Stimulated activated memory B cell treated with anti-CD40 and anti-IgM and Interleukin-4, amounts not matched to agents 10 μg/mL and 1 μg/mL and 100 μg/mL, for 72 hours (primary cell): ENCODE measurements around the gene SURF6.

Experiments used
- ATAC-seq: fragments of 150-1000 bp; cut with Tn5 transposase; 2 replicates; pipeline ENCODE4 v1.10.0; 2021
- H3K27ac Mint-ChIP-seq: one replicate; pipeline ENCODE4 v1.8.0; 2022; ENCODE audit warnings: mild to moderate bottlenecking, mixed read lengths
- H3K27me3 Mint-ChIP-seq: one replicate; pipeline ENCODE4 v1.8.0; 2022; ENCODE audit warnings: mixed read lengths
- H3K36me3 Mint-ChIP-seq: one replicate; pipeline ENCODE4 v1.8.0; 2022; ENCODE audit warnings: mixed read lengths
- H3K4me1 Mint-ChIP-seq: one replicate; pipeline ENCODE4 v1.8.0; 2022; ENCODE audit warnings: mixed read lengths
- H3K4me3 Mint-ChIP-seq: one replicate; pipeline ENCODE4 v1.8.0; 2022; ENCODE audit warnings: mild to moderate bottlenecking, moderate library complexity, mixed read lengths
- H3K9me3 Mint-ChIP-seq: one replicate; pipeline ENCODE4 v1.8.0; 2022; ENCODE audit warnings: mixed read lengths

SURF6 gene

DNA sequence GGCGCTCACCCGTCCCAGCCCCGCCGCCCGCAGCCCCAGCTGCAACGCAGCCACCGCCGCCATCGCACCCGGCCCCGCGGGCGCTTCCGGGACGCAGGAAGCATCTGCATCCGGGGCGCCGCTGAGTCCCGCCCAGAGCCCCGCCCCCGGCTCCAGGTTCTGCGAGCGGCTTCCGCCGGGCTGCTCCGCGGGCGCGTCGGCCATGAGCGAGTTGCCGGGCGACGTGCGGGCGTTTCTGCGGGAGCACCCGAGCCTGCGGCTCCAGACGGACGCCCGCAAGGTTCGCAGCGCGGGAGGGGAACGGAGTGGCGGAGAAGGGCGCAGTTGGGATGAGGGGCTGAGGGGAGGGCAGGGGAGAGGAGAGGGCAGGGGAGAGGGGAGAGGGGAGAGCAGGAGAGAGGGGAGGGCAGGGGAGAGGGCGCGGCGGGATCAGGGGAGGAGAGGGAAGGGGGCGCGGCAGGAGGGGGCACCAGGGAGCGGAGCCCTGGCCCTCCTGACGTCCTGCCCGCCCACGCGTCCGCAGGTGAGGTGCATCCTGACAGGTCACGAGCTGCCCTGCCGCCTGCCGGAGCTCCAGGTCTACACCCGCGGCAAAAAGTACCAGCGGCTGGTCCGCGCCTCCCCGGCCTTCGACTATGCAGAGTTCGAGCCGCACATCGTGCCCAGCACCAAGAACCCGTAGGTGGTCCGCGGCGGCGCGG, 20.6 kb upstream of the SURF6 start, which contains the start of the genes SURF1 and SURF2:
Gene SURF1 (minus strand): TSS at position 97 of the 701 bp plus-strand sequence. CDS start 34 bp downstream, at position 63.
Gene SURF2 (plus strand): TSS at position 160 of the 701 bp plus-strand sequence. CDS start 43 bp downstream, at position 203.
- peak within 1 kb of the TSS; percentile 95 for H3K27ac Mint-ChIP-seq
- H3K9me3 Mint-ChIP-seq: no peaks in the 10 kb centered on the region
- H3K36me3 Mint-ChIP-seq: peaks cover 44% of the 10 kb centered on the region
- H3K4me1 Mint-ChIP-seq: peaks cover 64% of the 10 kb centered on the region
- peak; percentile 94 for ATAC-seq
- H3K27me3 Mint-ChIP-seq: no peaks in the 10 kb centered on the region
- peak within 1 kb of the TSS; percentile 92 for H3K4me3 Mint-ChIP-seq

DNA sequence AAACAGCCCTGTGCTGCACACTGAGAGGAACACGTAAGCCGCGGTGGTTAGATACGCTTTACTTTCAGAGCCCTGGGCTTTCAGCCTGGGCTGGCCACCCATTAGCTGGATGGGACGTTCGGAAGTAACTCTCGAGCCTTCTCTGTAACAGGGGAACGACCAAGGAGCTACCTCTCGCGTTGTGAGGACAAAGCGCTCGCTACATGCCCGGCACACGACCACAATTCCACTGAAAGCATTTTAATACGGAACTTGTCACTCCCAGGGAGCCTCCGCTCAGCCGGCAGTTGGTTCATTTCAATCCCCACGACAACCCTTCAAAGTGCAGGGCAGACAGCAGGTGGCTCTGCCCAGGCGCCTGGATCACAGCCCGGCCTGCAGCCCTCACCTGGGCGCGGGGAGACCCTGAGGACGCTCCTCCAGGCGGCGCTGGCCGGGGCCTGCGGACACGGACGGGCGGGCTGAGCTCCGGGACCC, 19.9 kb upstream of the SURF6 start:
- Mint-ChIP-seq H3K27me3 (no peaks in the 10 kb centered on the region), H3K27ac (peak overlapping the region; percentile 95), H3K36me3 (peaks cover 39% of the 10 kb centered on the region), H3K9me3 (no peaks in the 10 kb centered on the region), H3K4me3 (peak overlapping the region; percentile 79), H3K4me1 (peaks cover 65% of the 10 kb centered on the region)
- ATAC-seq: peak; percentile 49

GRCh38 chr9:133354766-133355165, 18.8 kb upstream of the SURF6 start:
- Mint-ChIP-seq H3K9me3 (no peaks in the 10 kb centered on the region), H3K4me3 (no peak overlapping the region), H3K27ac (no peak overlapping the region), H3K27me3 (no peaks in the 10 kb centered on the region), H3K4me1 (peaks cover 66% of the 10 kb centered on the region), H3K36me3 (peaks cover 42% of the 10 kb centered on the region)
- ATAC-seq: no peak

DNA sequence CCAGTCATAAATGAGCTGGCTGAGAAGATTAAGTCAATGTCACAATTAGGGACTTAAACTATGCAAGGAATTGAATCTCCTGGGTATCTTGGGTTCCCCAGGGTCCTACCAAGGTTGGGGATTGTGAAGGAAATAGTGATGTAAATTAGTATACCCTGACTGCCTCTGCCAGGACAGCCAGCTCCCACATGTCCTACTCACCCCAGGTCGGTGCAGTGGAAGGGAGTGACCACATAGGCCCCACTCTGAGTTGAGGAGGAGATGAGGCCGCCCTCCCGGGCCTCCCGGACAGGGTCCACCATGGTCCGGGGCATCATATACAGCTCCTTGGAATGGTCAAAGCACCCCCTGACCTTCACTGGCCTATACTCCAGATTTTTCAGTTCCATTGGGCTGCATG, 17.6 kb upstream of the SURF6 start:
- no peaks in the 10 kb centered on the region for H3K27me3 Mint-ChIP-seq
- peaks cover 45% of the 10 kb centered on the region for H3K36me3 Mint-ChIP-seq
- H3K4me3 Mint-ChIP-seq: no peak overlapping the region
- no peak for ATAC-seq
- H3K4me1 Mint-ChIP-seq: peaks cover 70% of the 10 kb centered on the region
- peak overlapping the region; percentile 67 for H3K27ac Mint-ChIP-seq
- no peaks in the 10 kb centered on the region for H3K9me3 Mint-ChIP-seq

- H3K27ac Mint-ChIP-seq: peak overlapping the region; percentile 67
- no peaks in the 10 kb centered on the region for H3K9me3 Mint-ChIP-seq
- ATAC-seq: no peak
- H3K36me3 Mint-ChIP-seq: peaks cover 45% of the 10 kb centered on the region
- H3K27me3 Mint-ChIP-seq: no peaks in the 10 kb centered on the region
- H3K4me1 Mint-ChIP-seq: peaks cover 64% of the 10 kb centered on the region
- no peak overlapping the region for H3K4me3 Mint-ChIP-seq
Measured at GRCh38 chr9:133352635-133353340, 16.8 kb upstream of the SURF6 start.

DNA sequence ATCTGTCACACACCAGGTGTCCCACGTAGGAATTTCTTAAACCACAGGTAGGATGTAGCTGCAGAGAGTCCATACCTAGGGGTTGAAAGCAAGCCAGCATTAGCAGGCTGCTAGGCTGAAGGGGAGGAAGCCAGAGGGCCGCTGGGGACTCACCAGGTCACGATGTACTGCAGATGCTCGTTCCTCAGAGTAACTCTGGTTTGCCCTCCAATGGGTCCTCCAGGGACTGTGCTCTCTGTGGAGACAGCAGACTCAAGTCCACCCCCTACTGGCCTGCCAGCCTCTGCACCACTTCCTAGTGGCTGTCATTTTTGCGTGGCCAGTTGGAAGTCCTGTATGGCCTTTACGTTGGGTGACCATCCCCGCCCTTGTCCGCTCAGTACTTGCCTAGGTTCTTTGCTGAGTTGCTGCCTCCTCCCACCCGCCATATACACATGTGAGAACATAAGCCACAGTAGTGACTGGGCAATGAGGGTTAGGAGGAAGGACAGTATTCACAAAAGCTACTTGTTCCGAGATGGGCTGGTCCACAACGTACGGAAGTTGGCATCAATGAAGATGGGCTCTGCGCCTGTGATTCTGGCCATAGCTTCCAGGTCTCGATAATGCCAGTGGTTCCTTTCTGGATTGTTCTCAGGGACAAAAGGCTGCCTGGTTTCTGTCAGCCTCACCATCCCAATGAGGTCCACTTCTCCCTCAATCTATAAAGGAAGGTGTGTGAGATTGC, 16.1 kb upstream of the SURF6 start:
- ATAC-seq: peak; percentile 7
- Mint-ChIP-seq H3K9me3 (no peaks in the 10 kb centered on the region), H3K4me1 (peaks cover 60% of the 10 kb centered on the region), H3K27ac (no peak overlapping the region), H3K27me3 (no peaks in the 10 kb centered on the region), H3K36me3 (peaks cover 43% of the 10 kb centered on the region), H3K4me3 (no peak overlapping the region)

- Mint-ChIP-seq H3K4me3 (no peak overlapping the region), H3K9me3 (no peaks in the 10 kb centered on the region), H3K27ac (no peak overlapping the region), H3K36me3 (peaks cover 43% of the 10 kb centered on the region), H3K27me3 (no peaks in the 10 kb centered on the region), H3K4me1 (peaks cover 61% of the 10 kb centered on the region)
- ATAC-seq: no peak
Measured at GRCh38 chr9:133351526-133351907, 15.5 kb upstream of the SURF6 start.

- no peak for ATAC-seq
- H3K27ac Mint-ChIP-seq: peak overlapping the region; percentile 99
- peaks cover 64% of the 10 kb centered on the region for H3K4me1 Mint-ChIP-seq
- peaks cover 43% of the 10 kb centered on the region for H3K36me3 Mint-ChIP-seq
- H3K9me3 Mint-ChIP-seq: no peaks in the 10 kb centered on the region
- H3K4me3 Mint-ChIP-seq: peak overlapping the region; percentile 99
- H3K27me3 Mint-ChIP-seq: no peaks in the 10 kb centered on the region
Measured at GRCh38 chr9:133349965-133350616, 14.1 kb upstream of the SURF6 start.

DNA sequence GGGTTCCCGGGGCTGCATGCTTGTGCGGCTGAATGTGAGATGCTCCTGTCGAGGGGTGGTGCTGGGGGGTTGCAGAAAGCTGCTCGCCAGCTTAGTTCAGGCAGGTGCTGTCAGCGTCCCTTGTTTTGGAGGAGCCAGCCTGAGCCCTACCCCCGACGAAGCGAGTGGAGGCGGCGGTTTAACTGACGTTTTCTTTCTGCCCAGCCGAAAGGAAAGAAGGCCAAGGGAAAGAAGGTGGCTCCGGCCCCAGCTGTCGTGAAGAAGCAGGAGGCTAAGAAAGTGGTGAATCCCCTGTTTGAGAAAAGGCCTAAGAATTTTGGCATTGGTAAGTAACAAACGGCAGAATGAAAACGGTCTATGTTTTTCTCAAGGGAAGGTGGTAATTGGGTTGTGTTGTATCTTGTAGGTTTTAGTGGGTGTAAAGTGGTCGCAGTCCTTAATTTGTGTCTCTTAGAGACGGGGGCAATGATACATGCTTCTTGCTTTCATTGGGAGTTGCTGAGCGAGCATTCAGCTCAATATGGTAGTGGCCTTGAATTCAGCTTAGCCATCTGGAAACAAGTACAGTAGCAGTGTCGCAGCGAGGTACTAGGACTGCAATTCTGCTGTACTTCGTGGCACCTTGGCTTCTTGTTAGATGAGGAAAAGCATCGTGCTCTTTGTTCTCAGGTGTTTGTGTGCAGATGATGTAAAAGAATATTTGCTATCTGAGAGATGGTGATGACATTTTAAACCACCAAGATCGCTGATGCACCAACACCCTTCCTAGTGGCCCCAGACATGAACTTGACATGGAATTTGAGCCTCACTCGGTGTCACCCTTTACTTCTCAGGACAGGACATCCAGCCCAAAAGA, 13.0 kb upstream of the SURF6 start:
- Mint-ChIP-seq H3K4me3 (peak overlapping the region; percentile 99), H3K4me1 (peaks cover 56% of the 10 kb centered on the region)

DNA sequence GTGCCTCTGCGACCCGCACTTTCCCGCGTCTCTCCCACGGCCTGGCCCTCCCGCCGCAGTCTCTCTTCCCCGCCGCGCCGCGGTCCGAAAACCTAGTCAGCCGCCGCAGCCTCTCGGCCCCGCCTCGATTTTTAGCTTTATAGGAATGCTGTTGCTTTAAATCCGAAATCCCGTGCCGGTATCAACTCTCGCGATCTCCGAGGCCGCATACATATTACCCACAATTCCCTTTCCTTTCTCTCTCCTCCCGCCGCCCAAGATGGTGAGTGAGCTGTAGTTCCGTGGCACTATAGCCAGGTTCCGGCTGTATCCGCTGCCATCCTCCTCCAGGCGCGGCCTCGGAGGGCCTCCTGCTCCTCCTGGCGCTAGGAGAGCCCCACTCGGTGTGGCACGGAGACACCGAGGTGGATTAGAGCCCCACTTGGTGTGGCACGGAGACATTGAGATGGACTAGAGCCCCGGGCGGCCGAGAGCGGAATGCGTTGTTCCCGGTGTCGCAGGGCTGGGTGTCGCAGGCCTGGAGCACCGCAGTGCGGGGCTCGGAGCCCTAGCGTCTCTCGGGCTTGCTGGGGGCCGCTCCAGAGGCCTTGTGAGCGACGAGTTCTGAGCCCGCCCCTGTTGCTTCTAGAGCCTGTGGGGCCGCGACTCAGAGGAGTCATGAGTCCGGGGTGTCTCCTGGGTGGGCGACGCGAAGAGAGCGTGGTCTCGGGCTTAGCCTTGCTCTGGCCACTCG, 12.2 kb upstream of the SURF6 start, which contains the start of the genes MED22 and RPL7A:
Gene MED22 (minus strand): TSS at position 147 of the 733 bp plus-strand sequence. CDS start 1,469 bp downstream, outside the sequence.
Gene RPL7A (plus strand): TSS at position 234 of the 733 bp plus-strand sequence. CDS start 26 bp downstream, at position 260.
- Mint-ChIP-seq H3K27ac (peak within 1 kb of the TSS; percentile 99), H3K4me3 (peak within 1 kb of the TSS; percentile 99)

More for the DNA sequence above, 13.0 kb upstream of the SURF6 start:
- Mint-ChIP-seq H3K27ac (peak overlapping the region; percentile 99), H3K27me3 (no peaks in the 10 kb centered on the region), H3K36me3 (peaks cover 43% of the 10 kb centered on the region), H3K9me3 (no peaks in the 10 kb centered on the region)
- no peak for ATAC-seq

DNA sequence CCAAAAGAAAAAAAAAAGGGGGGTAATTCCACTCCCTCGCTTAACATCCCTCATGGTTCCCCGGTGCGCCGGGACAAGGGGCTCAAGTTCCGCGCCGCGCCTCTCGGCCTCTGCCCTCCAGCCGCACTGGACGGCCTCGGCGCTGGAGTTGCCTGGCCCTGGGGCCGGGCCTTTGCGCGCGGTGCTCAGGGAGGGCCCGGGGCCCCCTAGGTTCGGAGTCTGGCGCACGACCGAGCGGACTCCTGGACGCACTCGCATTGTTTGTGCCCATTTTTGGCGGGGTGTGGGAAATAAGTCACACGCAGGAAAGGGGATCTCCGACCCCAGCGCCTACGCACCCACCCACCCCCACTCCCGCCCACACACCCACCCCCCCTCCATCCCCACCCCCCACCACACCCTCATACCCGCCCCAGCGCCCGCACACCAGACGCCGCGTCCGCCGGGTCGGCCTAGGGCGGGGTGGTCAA, 11.6 kb upstream of the SURF6 start:
- peak overlapping the region; percentile 99 for H3K27ac Mint-ChIP-seq
- H3K4me1 Mint-ChIP-seq: peaks cover 49% of the 10 kb centered on the region
- ATAC-seq: peak; percentile 79
- H3K9me3 Mint-ChIP-seq: no peaks in the 10 kb centered on the region
- H3K4me3 Mint-ChIP-seq: peak overlapping the region; percentile 99
- no peaks in the 10 kb centered on the region for H3K27me3 Mint-ChIP-seq
- H3K36me3 Mint-ChIP-seq: peaks cover 33% of the 10 kb centered on the region

More for the DNA sequence above, 12.2 kb upstream of the SURF6 start, which contains the start of the genes MED22 and RPL7A:
- no peaks in the 10 kb centered on the region for H3K9me3 Mint-ChIP-seq
- peak; percentile 91 for ATAC-seq
- peaks cover 36% of the 10 kb centered on the region for H3K36me3 Mint-ChIP-seq
- no peaks in the 10 kb centered on the region for H3K27me3 Mint-ChIP-seq
- peaks cover 49% of the 10 kb centered on the region for H3K4me1 Mint-ChIP-seq

GRCh38 chr9:133346021-133346785, 10.2 kb upstream of the SURF6 start:
- H3K36me3 Mint-ChIP-seq: peaks cover 46% of the 10 kb centered on the region
- no peaks in the 10 kb centered on the region for H3K9me3 Mint-ChIP-seq
- H3K27me3 Mint-ChIP-seq: no peaks in the 10 kb centered on the region
- H3K4me1 Mint-ChIP-seq: peaks cover 56% of the 10 kb centered on the region
- H3K27ac Mint-ChIP-seq: peak overlapping the region; percentile 99
- peak overlapping the region; percentile 99 for H3K4me3 Mint-ChIP-seq
- no peak for ATAC-seq
